ENCODE measurements around the gene SMIM33. TPM values are rescaled to one million over a fixed set of nuclear protein-coding genes. Genes with fewer than 3 reads are reported as not detected.
"Not testable (repeated sequence)": the region's sequence is repeated elsewhere in the genome, so short reads cannot be mapped to it uniquely, and the experiment has no call there.

Gene SMIM33
- total and polyA plus RNA-seq, 8 donors = 0.13 to 0.87 (median 0.46) TPM; not detected in 5

DNA sequence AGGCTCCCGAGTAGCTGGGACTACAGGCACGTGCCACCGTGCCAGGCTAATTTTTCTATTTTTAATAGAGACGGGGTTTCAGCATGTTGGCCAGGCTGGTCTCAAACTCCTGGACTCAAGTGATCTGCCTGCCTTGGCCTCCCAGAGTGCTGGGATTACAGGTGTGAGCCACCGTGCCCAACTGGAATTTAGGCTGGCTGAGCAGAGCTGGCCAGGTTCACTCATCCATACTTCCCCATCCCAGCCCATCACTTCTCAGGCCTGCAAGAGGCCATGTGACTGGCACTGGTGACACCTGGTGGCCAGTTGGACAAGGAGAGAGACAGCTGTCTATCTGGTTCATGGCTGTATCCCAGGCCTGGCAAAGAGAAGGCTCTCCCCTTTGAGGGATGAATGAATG is 42.6 kb downstream of the SMIM33 start:
- intact Hi-C loops (cut with DNase I; ENCODE audit: low total_unique reads) = loop anchor here (5.0 kb wide), 1 partner anchor 91 kb away; no protein-coding TSS in a partner anchor
- 69 to 78% (median 75%) methylated on average over 5 of the region's 5 CpGs for WGBS, 5 donors
- TF ChIP-seq, protein P1, sequence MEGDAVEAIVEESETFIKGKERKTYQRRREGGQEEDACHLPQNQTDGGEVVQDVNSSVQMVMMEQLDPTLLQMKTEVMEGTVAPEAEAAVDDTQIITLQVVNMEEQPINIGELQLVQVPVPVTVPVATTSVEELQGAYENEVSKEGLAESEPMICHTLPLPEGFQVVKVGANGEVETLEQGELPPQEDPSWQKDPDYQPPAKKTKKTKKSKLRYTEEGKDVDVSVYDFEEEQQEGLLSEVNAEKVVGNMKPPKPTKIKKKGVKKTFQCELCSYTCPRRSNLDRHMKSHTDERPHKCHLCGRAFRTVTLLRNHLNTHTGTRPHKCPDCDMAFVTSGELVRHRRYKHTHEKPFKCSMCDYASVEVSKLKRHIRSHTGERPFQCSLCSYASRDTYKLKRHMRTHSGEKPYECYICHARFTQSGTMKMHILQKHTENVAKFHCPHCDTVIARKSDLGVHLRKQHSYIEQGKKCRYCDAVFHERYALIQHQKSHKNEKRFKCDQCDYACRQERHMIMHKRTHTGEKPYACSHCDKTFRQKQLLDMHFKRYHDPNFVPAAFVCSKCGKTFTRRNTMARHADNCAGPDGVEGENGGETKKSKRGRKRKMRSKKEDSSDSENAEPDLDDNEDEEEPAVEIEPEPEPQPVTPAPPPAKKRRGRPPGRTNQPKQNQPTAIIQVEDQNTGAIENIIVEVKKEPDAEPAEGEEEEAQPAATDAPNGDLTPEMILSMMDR (IDR thresholded peaks at IDR 0.05) = peak in 5 of 7 experiments; percentile 44 to 84 (median 79)
- TF ChIP-seq POLR2AphosphoS5 (IDR thresholded peaks at IDR 0.05) = peak in 1 of 3 donors; percentile 77
- H3K9me3 ChIP-seq, H3K27me3 ChIP-seq, H3K36me3 ChIP-seq, H3K27ac ChIP-seq, H3K4me3 ChIP-seq: not testable (repeated sequence)
- peak; percentile 83 to 90 for DNase-seq
- H3K4me1 ChIP-seq = peaks cover 0 to 11% (median 10%) of the 10 kb centered on the region in 4 donors

DNA sequence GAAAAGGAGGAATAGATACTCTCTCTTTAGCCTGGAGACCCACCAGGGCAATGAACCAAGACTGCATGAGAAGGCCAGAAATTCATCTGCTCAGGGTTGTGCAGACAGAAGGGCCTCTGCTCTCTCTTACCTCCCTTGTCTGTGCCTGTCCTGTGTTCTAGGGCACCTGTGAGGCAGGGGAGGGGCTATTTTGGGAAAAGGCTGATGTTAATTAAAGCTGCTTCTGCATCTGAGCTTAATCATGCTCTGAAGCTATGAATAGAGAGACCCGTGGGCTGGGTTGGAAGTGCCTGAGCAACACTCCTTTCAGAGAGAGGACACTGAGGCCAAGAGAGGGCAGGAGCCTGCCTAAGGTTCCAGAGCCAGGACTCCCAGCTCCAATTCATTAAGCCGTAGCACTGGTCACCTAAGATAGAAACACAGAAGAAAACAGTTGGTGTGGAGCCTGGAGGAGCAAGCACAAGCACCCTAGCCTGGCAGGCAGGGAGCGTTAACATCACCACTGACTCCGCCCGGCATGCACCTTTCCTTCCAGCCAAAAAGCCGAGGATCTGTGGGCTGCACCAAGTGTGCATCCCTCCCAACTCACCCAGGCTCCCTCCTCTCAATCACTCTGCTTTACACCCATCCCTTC is 43.2 kb downstream of the SMIM33 start:
- intact Hi-C loops (cut with DNase I; ENCODE audit: low total_unique reads) = loop anchor here (5.0 kb wide), 1 partner anchor 92 kb away; no protein-coding TSS in a partner anchor
- no peak overlapping the region for H3K4me3 ChIP-seq
- H3K9me3 ChIP-seq = no peaks in the 10 kb centered on the region
- 75 to 86% (median 83%) methylated on average over 6 of the region's 6 CpGs for WGBS, 5 donors
- H3K4me1 ChIP-seq = peaks cover 0 to 12% (median 12%) of the 10 kb centered on the region in 4 donors
- no peak for DNase-seq
- no peaks in the 10 kb centered on the region for H3K27me3 ChIP-seq
- H3K36me3 ChIP-seq = no peaks in the 10 kb centered on the region
- H3K27ac ChIP-seq = no peak overlapping the region
- TF ChIP-seq POLR2A (IDR thresholded peaks at IDR 0.05) (no peak), EP300 (IDR thresholded peaks at IDR 0.05) (no peak), POLR2AphosphoS5 (IDR thresholded peaks at IDR 0.05) (no peak)
- TF ChIP-seq, protein P1 (IDR thresholded peaks at IDR 0.05) = no peak

DNA sequence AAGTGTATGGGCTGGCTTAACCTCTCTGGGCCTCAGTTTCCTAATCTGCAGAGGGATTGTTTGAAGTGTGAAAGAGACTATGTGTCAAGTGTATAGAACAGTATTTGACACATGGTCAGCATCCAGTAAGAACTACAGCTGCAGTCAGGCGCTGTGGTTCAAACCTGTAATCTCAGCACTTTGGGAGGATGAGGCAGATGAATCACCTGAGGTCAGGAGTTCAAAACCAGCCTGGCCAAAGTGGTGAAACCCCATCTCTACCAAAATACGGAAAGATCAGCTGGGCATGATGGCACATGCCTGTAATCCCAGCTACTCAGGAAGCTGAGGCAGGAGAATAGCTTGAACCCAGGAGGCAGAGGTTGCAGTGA is 43.7 kb downstream of the SMIM33 start:
- H3K27me3 ChIP-seq = no peaks in the 10 kb centered on the region
- H3K4me1 ChIP-seq = peaks cover 0 to 12% (median 12%) of the 10 kb centered on the region in 4 donors
- no peaks in the 10 kb centered on the region for H3K36me3 ChIP-seq
- WGBS, 5 donors = 77 to 92% (median 83%) methylated on average over 1 to 2 of the region's 2 CpGs
- no peak overlapping the region for H3K4me3 ChIP-seq
- intact Hi-C loops (cut with DNase I; ENCODE audit: low total_unique reads) = loop anchor here (5.0 kb wide), 1 partner anchor 92 kb away; no protein-coding TSS in a partner anchor
- no peak for DNase-seq
- no peaks in the 10 kb centered on the region for H3K9me3 ChIP-seq
- TF ChIP-seq POLR2A (IDR thresholded peaks at IDR 0.05) (no peak), POLR2AphosphoS5 (IDR thresholded peaks at IDR 0.05) (no peak), EP300 (IDR thresholded peaks at IDR 0.05) (no peak)
- TF ChIP-seq, protein P1 (IDR thresholded peaks at IDR 0.05) = no peak
- H3K27ac ChIP-seq = no peak overlapping the region

DNA sequence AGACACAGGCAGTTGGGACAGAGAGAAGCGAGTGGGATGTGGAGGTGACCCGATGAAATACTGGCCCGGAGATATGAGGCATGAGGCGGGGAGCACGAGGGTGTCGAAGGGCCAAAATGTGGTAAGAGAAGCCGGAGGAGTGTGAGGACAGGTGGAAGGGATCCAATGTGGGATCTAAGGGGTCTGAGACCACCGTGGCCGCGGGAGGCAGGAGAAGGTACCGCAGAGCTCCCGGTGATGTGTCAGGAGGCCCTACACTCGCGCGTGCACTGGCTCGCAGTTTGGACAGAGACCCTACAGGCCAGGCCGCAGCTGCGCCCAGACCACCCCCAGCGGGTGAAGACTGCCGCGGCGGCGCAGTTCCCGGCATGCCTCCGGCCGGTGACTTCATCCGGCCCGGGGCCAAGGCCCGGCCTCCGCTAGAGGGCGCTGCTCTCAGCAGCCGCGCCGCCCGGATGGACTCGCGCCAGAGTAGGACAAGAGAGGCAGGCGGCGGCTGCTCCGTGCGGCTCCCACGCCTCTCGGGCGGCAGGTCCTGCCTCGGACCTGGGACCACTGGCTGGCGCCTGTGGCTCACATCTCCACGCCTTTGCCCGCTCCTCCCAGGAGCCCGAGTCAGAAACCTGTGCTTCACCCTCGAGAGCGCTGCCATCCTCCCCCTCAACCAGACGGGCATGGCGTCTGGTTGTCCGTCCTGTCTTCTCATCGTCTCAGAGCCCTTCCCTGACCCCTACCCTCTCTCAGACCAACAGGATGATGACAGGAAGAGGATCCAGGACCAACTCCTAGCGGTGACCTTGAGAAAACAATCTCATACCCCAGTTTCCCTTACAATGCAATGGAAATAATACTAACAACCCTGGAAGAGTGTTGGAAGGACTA is 47.1 kb downstream of the SMIM33 start:
- intact Hi-C loops (cut with DNase I; ENCODE audit: low total_unique reads) = no loop called here
- H3K9me3 ChIP-seq = no peaks in the 10 kb centered on the region
- no peaks in the 10 kb centered on the region for H3K27me3 ChIP-seq
- peak overlapping the region; percentile 75 to 91 (median 90) for H3K27ac ChIP-seq
- 4 to 10% (median 6%) methylated on average over 26 to 56 of the region's 56 CpGs for WGBS, 5 donors
- peak overlapping the region; percentile 45 to 56 (median 50) for H3K4me3 ChIP-seq
- peaks cover 0 to 12% (median 12%) of the 10 kb centered on the region in 4 donors for H3K4me1 ChIP-seq
- H3K36me3 ChIP-seq = no peaks in the 10 kb centered on the region
- TF ChIP-seq EP300 (IDR thresholded peaks at IDR 0.05) (no peak), POLR2AphosphoS5 (IDR thresholded peaks at IDR 0.05) (peak; percentile 88 to 92 (median 88)), POLR2A (IDR thresholded peaks at IDR 0.05) (no peak)
- TF ChIP-seq, protein P1 (IDR thresholded peaks at IDR 0.05) = peak in 6 of 7 experiments; percentile 69 to 99 (median 95)
- peak; percentile 96 to 97 for DNase-seq
